COLO668 (cell line): ENCODE results near the gene VCP.

ENCODE experiments used
- DNase-seq: peaks from one replicate; lab custom pipeline; 2025; ENCODE audit not compliant: unreplicated experiment; lab: John Stamatoyannopoulos, UW

Gene VCP

GRCh38 chr9:35067056-35067455 lies 5.4 kb downstream of the VCP start:
- no peak for DNase-seq

GRCh38 chr9:35060548-35061207 lies 11.7 kb downstream of the VCP start:
- DNase-seq = no peak

GRCh38 chr9:35059438-35059837 lies 13.0 kb downstream of the VCP start:
- DNase-seq = no peak

- DNase-seq = no peak
Observed at GRCh38 chr9:35057271-35057620, 15.2 kb downstream of the VCP start.

- DNase-seq = no peak
Observed at GRCh38 chr9:35056571-35057270, 15.7 kb downstream of the VCP start.

- DNase-seq = no peak
Observed at GRCh38 chr9:35054871-35055644, 17.4 kb downstream of the VCP start.

GRCh38 chr9:35054185-35054835 lies 18.1 kb downstream of the VCP start:
- no peak for DNase-seq

GRCh38 chr9:35051069-35051967 lies 21.1 kb downstream of the VCP start:
- DNase-seq = peak; percentile 25

GRCh38 chr9:35048511-35048910 lies 23.9 kb downstream of the VCP start:
- no peak for DNase-seq

- DNase-seq = no peak
Observed at GRCh38 chr9:35044071-35044470, 28.4 kb downstream of the VCP start.

GRCh38 chr9:35042891-35043545 lies 29.4 kb downstream of the VCP start:
- DNase-seq = no peak

GRCh38 chr9:35042081-35042604 lies 30.3 kb downstream of the VCP start:
- DNase-seq = no peak

- DNase-seq = no peak
Observed at GRCh38 chr9:35035851-35036701, 36.3 kb downstream of the VCP start.

- no peak for DNase-seq
Observed at GRCh38 chr9:35033101-35033500, 39.3 kb downstream of the VCP start.

- DNase-seq = no peak
Observed at GRCh38 chr9:35029852-35030251, 42.6 kb downstream of the VCP start.

- DNase-seq = no peak
Observed at GRCh38 chr9:35029241-35029640, 43.2 kb downstream of the VCP start.

GRCh38 chr9:35028341-35028740 lies 44.1 kb downstream of the VCP start:
- DNase-seq = no peak

GRCh38 chr9:35027860-35028259 lies 44.6 kb downstream of the VCP start:
- DNase-seq = no peak

- no peak for DNase-seq
Observed at GRCh38 chr9:35027374-35027773, 45.1 kb downstream of the VCP start.
